AG04450 (cell line): Measurements from ENCODE around the gene NRDC. TPM values are rescaled to one million over a fixed set of nuclear protein-coding genes. Genes with fewer than 3 reads are reported as not detected.

Source experiments
- CTCF ChIA-PET: fragments of 300-600, 350-600 bp; formaldehyde crosslinking; extraction: SDS; loops from one replicate; lab custom pipeline; 2022; ENCODE audit warnings: antibody characterized with exemption, inconsistent platforms; lab: Charles Lee
- POLR2A ChIA-PET: fragments of 350-600 bp; formaldehyde crosslinking; extraction: SDS; loops from one replicate; lab custom pipeline; 2021; ENCODE audit warnings: antibody characterized with exemption, inconsistent platforms; lab: Yijun Ruan, JAX
- DNase-seq: peaks from one replicate; pipeline ENCODE4 v3.0.0-alpha.2; 2011; ENCODE audit warnings: low read depth, low spot score
- H3K27ac ChIP-seq: one replicate; pipeline ENCODE4 v1.5.1; 2012; ENCODE audit warnings: low read depth, low read length, control low read depth
- H3K27me3 ChIP-seq: one replicate; pipeline ENCODE4 v1.6.0; 2012; ENCODE audit warnings: low read length; ENCODE audit not compliant: control insufficient read depth, insufficient read depth
- H3K4me3 ChIP-seq: 2 replicates; pipeline ENCODE4 v1.5.1; 2011; ENCODE audit warnings: mild to moderate bottlenecking, low read depth, low read length, control low read depth
- H3K9me3 ChIP-seq: 2 replicates; pipeline ENCODE4 v1.5.1; 2012; ENCODE audit warnings: low read length; ENCODE audit not compliant: control insufficient read depth, insufficient read depth
- polyA plus RNA-seq: library from polyadenylated mRNA; depleted of rRNA; stranded (reverse); fragments of >200 nt; gene quantifications from 2 replicates; pipeline ENCODE4 v1.2.3, GENCODE V29; 2011
- TF ChIP-seq, protein P1 (sequence below): IDR thresholded peaks from 2 replicates; pipeline ENCODE4 v1.5.1; 2011; ENCODE audit warnings: low read depth, low read length, control low read depth, inconsistent platforms

NRDC gene
- polyA plus RNA-seq, 1 experiment = 172 TPM

DNA sequence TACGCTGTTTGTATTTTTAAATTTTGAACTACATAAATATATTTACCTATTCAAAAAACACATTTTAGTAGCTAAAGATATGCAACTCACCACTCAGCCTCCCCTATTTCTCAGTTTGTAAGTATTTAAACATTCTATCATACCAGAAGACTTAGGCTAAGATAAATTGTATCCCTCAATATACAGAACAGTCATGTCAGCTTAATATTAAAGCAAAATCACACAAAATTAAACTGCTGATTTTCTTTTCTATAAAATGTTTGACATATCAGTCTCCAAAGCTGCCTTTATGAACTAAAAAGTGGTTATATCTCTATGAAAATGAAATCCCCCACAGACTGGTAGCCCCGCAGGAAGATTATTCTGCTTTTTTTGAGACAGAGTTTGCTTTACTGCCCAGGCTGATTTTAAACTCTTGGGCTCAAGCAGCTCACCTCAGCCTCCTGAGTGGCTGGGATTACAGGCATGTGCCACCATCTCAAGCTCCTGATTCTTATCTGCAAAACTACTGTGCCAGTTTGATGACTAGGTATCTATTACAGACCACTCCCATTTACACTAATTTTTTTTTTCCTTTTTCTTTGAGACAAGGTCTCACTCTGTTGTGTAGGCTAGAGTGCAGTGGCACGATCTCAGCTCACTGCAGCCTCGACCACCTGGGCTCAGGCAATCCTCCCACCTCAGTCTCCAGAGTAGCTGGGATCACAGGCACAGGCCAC, 37.6 kb downstream of the NRDC start:
- TF ChIP-seq, protein P1, sequence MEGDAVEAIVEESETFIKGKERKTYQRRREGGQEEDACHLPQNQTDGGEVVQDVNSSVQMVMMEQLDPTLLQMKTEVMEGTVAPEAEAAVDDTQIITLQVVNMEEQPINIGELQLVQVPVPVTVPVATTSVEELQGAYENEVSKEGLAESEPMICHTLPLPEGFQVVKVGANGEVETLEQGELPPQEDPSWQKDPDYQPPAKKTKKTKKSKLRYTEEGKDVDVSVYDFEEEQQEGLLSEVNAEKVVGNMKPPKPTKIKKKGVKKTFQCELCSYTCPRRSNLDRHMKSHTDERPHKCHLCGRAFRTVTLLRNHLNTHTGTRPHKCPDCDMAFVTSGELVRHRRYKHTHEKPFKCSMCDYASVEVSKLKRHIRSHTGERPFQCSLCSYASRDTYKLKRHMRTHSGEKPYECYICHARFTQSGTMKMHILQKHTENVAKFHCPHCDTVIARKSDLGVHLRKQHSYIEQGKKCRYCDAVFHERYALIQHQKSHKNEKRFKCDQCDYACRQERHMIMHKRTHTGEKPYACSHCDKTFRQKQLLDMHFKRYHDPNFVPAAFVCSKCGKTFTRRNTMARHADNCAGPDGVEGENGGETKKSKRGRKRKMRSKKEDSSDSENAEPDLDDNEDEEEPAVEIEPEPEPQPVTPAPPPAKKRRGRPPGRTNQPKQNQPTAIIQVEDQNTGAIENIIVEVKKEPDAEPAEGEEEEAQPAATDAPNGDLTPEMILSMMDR = no peak
- Histone ChIP-seq H3K27ac (no peak overlapping the region), H3K27me3 (no peaks in the 10 kb centered on the region), H3K9me3 (no peaks in the 10 kb centered on the region), H3K4me3 (no peak overlapping the region)
- CTCF ChIA-PET = interaction anchor here (0.8 to 1.7 kb wide), 2 partner anchors 57 to 72 kb away, joined by 3 to 4 read pairs; no protein-coding TSS in a partner anchor
- POLR2A ChIA-PET = no interaction called here
- no peak for DNase-seq

DNA sequence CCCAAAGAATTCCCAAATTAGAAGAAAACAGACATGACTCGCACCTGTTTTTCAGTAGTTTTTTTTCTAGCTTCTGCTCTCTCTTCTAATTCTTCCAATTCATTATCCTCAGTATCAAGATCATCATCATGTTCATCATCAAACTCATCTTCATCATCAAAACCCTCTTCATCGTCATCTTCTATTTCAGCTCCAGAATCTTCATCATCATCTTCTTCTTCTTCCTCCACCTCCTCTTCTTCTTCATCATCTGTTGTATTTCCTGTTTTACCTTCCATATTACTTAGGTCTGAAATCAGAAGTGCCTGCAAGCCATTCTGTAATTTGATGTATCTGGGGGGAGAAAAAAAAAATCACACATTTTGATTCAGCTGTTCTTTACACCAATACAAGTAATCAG, 38.3 kb downstream of the NRDC start:
- Histone ChIP-seq H3K27me3 (no peaks in the 10 kb centered on the region), H3K4me3 (no peak overlapping the region), H3K27ac (no peak overlapping the region), H3K9me3 (no peaks in the 10 kb centered on the region)
- TF ChIP-seq, protein P1 = no peak
- DNase-seq = no peak
- POLR2A ChIA-PET = no interaction called here
- CTCF ChIA-PET = interaction anchor here (1.5 to 1.7 kb wide), 2 partner anchors 10 to 71 kb away, joined by 3 to 4 read pairs; no protein-coding TSS in a partner anchor

DNA sequence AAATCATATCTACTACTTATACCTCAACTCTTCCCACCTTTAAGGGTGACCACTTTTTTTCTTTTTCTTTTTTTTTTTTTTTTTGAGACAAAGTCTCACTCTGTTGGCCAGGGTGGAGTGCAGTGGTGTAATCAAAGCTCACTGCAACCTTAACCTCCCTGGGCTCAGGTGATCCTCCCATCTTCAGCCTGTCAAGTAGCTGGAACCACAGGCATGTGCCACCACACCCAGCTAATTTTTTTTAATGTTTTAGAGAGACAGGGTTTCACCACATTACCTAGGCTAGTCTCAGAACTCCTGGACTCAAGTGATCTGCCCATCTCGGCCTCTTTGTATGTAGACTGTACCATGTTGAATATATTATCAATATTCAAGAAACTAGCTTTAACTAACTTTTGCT, 39.4 kb downstream of the NRDC start:
- POLR2A ChIA-PET = interaction anchor here (0.6 kb wide), 1 partner anchor 27 kb away, joined by 3 read pairs; no protein-coding TSS in a partner anchor

DNA sequence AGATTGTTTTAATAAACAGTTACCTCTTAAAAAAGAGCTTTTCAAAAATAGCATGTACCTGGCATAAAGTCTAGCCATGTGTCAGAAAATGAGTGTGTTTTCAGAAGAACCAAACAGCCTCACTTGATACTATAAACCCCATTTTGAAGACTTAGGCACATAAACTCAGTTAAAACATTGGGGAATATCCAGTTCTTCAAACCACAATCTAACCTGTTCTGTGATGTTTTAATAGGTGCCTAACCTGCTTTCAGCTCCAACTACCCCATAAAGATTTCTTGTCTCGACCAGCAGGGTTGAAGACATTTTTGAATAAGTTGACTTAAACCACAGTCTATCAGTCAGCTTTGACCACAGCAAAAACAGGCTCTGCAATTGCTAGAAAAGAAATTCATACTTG, 41.3 kb downstream of the NRDC start:
- no peak overlapping the region for H3K4me3 ChIP-seq
- no peak for DNase-seq
- CTCF ChIA-PET = no interaction called here
- POLR2A ChIA-PET = no interaction called here
- H3K9me3 ChIP-seq = no peaks in the 10 kb centered on the region
- H3K27me3 ChIP-seq = no peaks in the 10 kb centered on the region
- no peak overlapping the region for H3K27ac ChIP-seq
- TF ChIP-seq, protein P1 = no peak

More for the DNA sequence above, 39.4 kb downstream of the NRDC start:
- no peaks in the 10 kb centered on the region for H3K9me3 ChIP-seq
- TF ChIP-seq, protein P1 = no peak
- no peak overlapping the region for H3K4me3 ChIP-seq
- DNase-seq = no peak
- CTCF ChIA-PET = interaction anchor here (1.5 kb wide), 1 partner anchor 8 kb away, joined by 3 read pairs; no protein-coding TSS in a partner anchor
- no peak overlapping the region for H3K27ac ChIP-seq
- no peaks in the 10 kb centered on the region for H3K27me3 ChIP-seq

DNA sequence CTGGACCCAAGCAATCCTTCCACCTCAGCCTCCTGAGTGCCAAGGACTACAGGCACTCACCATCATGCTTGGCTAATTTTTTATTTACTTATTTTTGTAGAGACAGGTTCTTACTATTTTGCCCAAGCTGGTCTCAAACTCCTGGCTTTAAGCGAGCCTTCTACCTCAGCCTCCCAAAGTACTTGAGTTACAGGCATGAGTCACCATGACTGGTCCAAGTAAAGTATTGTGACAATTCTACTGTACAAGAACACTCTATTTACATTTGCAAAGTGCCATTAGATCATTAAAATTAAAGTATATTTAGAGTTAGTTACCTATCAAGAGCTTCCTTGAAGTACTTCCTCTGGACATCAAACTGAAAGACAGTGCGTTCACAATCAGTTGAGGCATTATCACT, 44.8 kb downstream of the NRDC start:
- H3K9me3 ChIP-seq = 0 out of 2 replicates have a peak, but pooled peaks cover 2% of the 10 kb centered on the region
- TF ChIP-seq, protein P1 = no peak
- H3K4me3 ChIP-seq = no peak overlapping the region
- H3K27ac ChIP-seq = no peak overlapping the region
- CTCF ChIA-PET = interaction anchor here (0.5 kb wide), 1 partner anchor 12 kb away, joined by 3 read pairs; no protein-coding TSS in a partner anchor
- no peaks in the 10 kb centered on the region for H3K27me3 ChIP-seq
- POLR2A ChIA-PET = no interaction called here
- no peak for DNase-seq
